Left renal cortex interstitium (tissue), 4 donors: ENCODE data around the gene USP25. TPM values are rescaled to one million over a fixed set of nuclear protein-coding genes. Genes with fewer than 3 reads are reported as not detected.

Source experiments
- DNase-seq, 4 donors: peaks; one replicate each; pipeline ENCODE4 v3.0.0-alpha.2; 2013; ENCODE audit warnings: low read depth in 4 of 4, low spot score in 2 of 4, missing footprints in 1 of 4
- polyA plus RNA-seq, 4 donors: library from polyadenylated mRNA; unstranded; fragments of 120-200 nt; gene quantifications; one replicate each; pipeline ENCODE4 v1.2.1, GENCODE V29; 2013; ENCODE audit not compliant: insufficient read length in 4 of 4

USP25 gene, protein sequence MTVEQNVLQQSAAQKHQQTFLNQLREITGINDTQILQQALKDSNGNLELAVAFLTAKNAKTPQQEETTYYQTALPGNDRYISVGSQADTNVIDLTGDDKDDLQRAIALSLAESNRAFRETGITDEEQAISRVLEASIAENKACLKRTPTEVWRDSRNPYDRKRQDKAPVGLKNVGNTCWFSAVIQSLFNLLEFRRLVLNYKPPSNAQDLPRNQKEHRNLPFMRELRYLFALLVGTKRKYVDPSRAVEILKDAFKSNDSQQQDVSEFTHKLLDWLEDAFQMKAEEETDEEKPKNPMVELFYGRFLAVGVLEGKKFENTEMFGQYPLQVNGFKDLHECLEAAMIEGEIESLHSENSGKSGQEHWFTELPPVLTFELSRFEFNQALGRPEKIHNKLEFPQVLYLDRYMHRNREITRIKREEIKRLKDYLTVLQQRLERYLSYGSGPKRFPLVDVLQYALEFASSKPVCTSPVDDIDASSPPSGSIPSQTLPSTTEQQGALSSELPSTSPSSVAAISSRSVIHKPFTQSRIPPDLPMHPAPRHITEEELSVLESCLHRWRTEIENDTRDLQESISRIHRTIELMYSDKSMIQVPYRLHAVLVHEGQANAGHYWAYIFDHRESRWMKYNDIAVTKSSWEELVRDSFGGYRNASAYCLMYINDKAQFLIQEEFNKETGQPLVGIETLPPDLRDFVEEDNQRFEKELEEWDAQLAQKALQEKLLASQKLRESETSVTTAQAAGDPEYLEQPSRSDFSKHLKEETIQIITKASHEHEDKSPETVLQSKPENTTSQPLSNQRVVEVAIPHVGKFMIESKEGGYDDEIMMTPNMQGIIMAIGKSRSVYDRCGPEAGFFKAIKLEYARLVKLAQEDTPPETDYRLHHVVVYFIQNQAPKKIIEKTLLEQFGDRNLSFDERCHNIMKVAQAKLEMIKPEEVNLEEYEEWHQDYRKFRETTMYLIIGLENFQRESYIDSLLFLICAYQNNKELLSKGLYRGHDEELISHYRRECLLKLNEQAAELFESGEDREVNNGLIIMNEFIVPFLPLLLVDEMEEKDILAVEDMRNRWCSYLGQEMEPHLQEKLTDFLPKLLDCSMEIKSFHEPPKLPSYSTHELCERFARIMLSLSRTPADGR
- 10 to 100 TPM; 41.0 to 54.9 (median 51.0) TPM for polyA plus RNA-seq

DNA sequence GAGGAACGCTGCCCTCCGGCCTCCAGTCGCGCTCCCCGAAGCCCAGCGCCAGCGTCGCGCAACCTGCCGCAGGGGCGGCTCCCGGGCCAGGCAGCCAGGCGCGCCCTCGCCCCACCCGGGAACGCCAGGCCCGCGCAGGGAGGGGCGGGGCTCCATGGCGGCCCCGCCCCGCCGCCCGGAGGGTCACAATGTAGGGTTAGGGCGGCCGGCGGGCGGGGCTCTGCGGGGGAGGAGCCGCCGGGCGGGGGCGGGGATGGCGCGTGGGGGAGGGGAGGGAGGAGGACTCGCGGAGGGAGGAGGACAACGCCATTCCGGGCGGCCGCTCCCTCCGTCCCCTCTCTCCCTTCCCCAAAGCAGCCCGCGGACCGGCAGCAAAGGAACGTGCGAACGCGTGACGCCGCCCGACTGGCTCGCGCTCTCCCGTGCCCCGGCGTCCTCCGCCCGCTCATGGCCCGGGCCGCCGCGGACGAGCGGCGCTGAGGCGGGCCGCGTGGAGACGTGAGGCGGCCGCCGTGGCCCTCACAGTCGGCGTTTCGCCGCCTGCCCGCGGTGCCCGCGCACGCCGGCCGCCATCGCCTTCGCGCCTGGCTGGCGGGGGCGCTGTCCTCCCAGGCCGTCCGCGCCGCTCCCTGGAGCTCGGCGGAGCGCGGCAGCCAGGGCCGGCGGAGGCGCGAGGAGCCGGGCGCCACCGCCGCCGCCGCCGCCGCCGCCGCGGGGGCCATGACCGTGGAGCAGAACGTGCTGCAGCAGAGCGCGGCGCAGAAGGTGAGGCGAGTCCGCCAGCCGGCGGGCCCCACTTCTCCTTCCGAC lies at the start of gene USP25:
TSS of gene USP25 (plus strand) at position 309 of the 810 bp plus-strand sequence. CDS start at position 721, 412 bp downstream.
- DNase-seq = peak in 2 of 4 donors; percentile 29 to 67

DNA sequence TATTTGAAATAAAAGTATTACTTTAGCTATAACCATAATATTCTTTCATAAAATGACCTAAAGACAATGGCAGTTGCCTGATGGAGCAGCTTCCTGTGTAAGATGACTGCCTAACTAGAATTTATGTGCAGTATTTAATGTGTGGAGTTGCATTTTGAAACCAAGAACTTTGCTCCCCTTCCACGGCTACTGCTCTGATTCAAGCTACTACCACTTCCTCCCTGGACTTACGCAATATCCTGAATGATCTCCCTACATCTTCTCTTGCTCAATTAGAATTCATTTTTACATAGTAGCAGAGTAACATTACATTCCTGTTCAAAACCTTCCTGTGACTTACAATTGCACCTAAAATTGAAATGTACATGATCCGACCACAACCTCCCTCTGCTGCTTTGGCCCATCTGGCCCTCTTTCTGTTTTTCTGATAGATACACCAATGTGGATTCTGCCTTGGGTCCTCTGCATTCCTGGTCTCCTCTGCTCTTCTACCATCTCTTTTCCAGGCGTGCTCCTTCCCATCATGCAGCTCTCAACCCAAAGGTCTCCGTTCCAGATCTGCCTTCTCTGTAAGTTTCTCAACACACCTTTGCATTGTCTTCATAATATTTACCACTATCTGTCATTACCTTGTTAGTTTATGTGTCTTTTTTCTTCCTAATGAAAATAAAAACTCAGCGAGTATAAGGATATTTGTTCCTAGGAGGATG lies 47.4 kb upstream of the USP25 start:
- no peak for DNase-seq

- DNase-seq = no peak
These were observed 46.8 kb upstream of the USP25 start for GRCh38 chr21:15682977-15683376.

GRCh38 chr21:15686506-15686905 lies 43.3 kb upstream of the USP25 start:
- DNase-seq = no peak

GRCh38 chr21:15687208-15687607 lies 42.6 kb upstream of the USP25 start:
- no peak for DNase-seq

DNA sequence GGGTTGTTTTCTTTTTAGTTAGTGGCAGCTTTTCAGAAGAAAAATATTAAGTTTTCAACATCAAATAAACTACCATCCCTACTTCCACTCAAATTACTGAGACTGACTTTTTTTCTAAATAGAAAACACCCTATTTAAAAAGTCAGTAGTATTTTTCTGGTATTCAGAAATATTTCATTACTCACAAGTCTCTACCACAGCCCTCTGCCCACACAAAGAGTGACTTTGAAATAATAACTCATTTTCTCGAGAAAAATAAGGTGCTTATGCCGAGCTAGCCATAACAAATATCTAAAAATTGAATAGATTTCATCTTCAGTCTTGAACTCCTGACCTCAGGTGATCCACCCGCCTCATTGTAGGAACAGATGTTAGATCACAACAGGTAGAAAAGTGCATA lies 41.8 kb upstream of the USP25 start:
- DNase-seq = no peak

- no peak for DNase-seq
These were observed 41.0 kb upstream of the USP25 start for GRCh38 chr21:15688809-15689208.

DNA sequence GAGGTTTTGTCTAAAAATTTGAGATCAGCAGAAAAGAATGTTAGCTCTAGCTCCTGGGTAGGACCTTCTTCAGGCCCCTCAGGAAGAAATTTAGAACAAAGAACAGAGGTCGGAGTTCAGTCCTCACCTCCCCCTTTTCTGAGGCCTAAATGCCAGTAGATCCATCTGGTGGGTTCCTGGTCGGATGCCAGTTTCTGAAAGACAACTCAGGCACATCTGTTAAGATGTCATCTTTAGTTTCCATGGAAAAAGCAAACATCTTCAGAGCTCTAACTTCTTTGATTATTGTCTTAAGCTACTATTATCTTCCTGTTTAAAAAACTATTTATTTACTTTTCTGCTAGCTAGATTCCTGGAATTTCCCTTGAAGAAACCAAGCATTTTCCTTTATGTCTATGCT lies 37.1 kb upstream of the USP25 start:
- DNase-seq = no peak

GRCh38 chr21:15695241-15695640 lies 34.5 kb upstream of the USP25 start:
- no peak for DNase-seq

DNA sequence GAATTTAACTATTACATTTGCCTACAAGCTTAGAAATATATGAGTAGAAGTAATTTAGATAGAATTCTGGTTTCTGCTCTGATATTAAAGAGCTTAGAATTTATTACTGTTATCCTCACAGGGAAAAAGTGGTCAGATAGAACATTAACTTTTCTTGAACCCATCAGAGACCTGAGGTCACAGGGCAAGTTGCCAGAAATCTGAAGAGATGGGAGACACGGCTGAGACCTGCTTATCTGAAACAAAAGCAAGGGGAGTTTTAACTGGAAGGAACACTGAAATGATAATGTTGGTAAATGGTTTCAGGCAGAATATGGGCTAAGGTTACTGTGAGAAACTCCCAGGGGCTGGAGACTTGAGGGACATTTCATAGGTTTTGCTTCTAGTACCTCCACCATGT lies 28.0 kb upstream of the USP25 start:
- DNase-seq = no peak

DNA sequence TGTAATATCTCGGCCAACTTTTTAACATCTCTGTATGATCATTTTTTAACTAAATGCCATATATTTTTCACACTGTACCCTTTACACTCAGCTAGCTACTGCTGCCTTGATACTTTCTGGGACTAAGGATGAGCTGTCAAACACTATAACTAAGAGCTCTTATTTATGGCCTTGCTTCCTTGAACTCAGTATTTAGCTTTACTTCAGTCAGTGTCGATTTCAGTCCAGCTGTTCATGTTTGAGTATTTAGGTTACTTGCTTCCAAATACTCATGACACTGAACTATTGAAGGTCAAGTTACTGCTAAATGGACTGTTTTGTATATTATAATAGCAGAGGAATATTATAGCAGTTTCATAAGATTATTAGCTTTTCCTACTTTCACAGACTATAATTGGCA lies 25.9 kb upstream of the USP25 start:
- DNase-seq = no peak

DNA sequence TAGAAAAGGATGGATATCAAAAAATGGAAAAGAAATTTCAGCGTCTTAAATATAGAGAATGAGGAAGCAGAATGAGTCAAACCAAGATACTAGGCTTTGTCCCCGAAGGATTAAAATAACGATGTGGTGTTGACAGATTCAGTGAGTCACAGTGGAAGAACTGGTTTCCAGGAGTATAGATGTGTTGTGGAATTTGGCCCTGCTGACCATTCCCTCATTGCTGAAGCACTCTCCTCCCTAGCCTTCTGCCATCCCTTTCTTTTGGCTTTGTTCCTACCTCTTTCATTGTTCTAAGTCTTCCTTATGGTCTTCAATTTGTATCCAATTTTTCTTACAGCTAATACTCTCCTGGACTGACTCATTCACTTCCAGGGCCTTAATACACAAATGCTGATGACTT lies 23.1 kb upstream of the USP25 start:
- DNase-seq = no peak

DNA sequence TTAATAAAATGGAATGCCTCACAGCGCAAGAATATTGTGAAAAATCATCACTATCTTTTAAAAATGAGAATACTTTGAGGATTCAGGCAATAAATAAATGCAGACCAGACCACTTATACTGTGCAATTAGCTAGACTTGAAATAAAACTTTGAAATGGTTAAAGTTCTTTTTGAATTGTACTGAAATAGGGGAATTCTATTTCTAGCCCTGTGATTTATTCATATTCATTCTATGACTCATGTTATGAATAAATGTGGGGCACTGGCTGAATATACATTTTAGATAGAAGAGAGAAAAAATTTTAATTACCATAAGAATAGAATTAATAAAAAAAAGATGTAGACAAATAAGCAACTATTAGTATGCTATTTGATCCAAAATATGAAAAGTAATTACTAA lies 16.4 kb upstream of the USP25 start:
- DNase-seq = no peak

DNA sequence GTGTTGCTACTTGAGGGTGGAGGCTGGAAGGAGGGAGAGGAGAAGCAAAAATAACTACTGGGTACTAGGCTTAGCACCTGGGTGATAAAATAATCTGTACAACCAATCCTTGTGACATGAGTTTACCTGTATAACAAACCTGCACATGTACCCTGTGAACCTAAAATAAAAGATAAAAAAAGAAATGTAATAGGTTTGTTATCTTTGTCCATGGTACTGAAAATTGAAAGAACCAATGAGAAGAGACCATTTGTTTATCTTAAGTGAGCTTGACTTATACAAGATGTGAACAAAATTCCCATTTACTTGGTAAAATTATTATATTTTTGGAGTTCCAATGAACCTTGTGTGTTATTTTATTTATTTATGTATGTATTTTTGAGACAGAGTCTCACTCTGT lies 11.1 kb upstream of the USP25 start:
- DNase-seq = no peak

DNA sequence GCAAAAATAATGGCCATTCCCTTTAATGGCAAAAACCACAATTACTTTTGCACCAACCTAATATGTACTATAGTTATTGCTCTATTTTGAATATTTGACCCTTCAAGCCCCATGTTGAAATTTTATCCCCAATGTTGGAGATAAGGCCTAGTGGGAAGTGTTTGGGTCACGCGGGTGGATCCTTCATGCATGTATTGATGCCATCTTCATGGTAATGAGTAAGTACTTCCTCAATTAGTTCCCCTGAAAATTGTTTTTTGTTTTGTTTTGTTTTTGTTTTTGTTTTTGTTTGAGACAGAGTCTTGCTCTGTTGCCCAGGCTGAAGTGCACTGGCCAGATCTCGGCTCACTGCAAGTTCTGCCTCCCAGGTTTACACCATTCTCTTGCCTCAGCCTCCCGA lies 9.8 kb upstream of the USP25 start:
- no peak for DNase-seq

- DNase-seq = no peak
These were observed 7.0 kb upstream of the USP25 start for GRCh38 chr21:15722591-15723324.

- DNase-seq = no peak
These were observed 3.8 kb upstream of the USP25 start for GRCh38 chr21:15725949-15726348.

GRCh38 chr21:15728046-15728445 lies 1.7 kb upstream of the USP25 start:
- no peak for DNase-seq

- peak in 1 of 4 donors; percentile 27 for DNase-seq
These were observed 472 bp upstream of the USP25 start for GRCh38 chr21:15729346-15729673.
